RWPE2 (cell line): ENCODE data around the gene ATP9A.
"Not testable (repeated sequence)": the region's sequence is repeated elsewhere in the genome, so short reads cannot be mapped to it uniquely, and the experiment has no call there.

Source experiments
- ATAC-seq: fragments of 200-7000 bp; cut with Tn5 transposase; 3 replicates; pipeline ENCODE4 v1.9.1; 2021; ENCODE audit warnings: low read depth
- DNase-seq: peaks from one replicate; pipeline ENCODE4 v3.0.0-alpha.2; 2020; ENCODE audit warnings: low spot score
- H3K27ac ChIP-seq: fragments of 450-650 bp; 2 replicates; pipeline ENCODE4 v1.5.1; 2017; ENCODE audit warnings: mild to moderate bottlenecking; ENCODE audit not compliant: poor library complexity, severe bottlenecking
- H3K27me3 ChIP-seq: fragments of 250-450 bp; sonication (Bioruptor Pico); 2 replicates; pipeline ENCODE4 v1.5.1; 2021; ENCODE audit warnings: mild to moderate bottlenecking, moderate library complexity; ENCODE audit not compliant: insufficient read depth, poor library complexity, severe bottlenecking
- H3K36me3 ChIP-seq: fragments of 250-450 bp; sonication (Bioruptor Pico); 2 replicates; pipeline ENCODE4 v1.5.1; 2020; ENCODE audit warnings: low read depth, mild to moderate bottlenecking, moderate library complexity
- H3K4me1 ChIP-seq: fragments of 250-450 bp; sonication (Bioruptor Pico); 2 replicates; pipeline ENCODE4 v1.5.1; 2021; ENCODE audit warnings: mild to moderate bottlenecking, moderate library complexity; ENCODE audit not compliant: insufficient read depth, poor library complexity, severe bottlenecking
- H3K4me3 ChIP-seq: fragments of 250-450 bp; sonication (Bioruptor Pico); 2 replicates; pipeline ENCODE4 v1.5.1; 2021; ENCODE audit warnings: mild to moderate bottlenecking, moderate library complexity; ENCODE audit not compliant: severe bottlenecking
- H3K9me3 ChIP-seq: fragments of 250-450 bp; sonication (Bioruptor Pico); 2 replicates; pipeline ENCODE4 v1.5.1; 2021; ENCODE audit warnings: mild to moderate bottlenecking, moderate library complexity; ENCODE audit not compliant: severe bottlenecking
- TF ChIP-seq, protein P1 (sequence below): fragments of 450-650 bp; IDR thresholded peaks from one replicate; pipeline ENCODE4 v1.5.1; 2017; ENCODE audit warnings: mild to moderate bottlenecking, moderate library complexity; ENCODE audit not compliant: poor library complexity, severe bottlenecking

Gene ATP9A

GRCh38 chr20:51772236-51772635 lies 4.0 kb upstream of the ATP9A start:
- H3K4me3 ChIP-seq = no peak overlapping the region
- no peaks in the 10 kb centered on the region for H3K4me1 ChIP-seq
- H3K9me3 ChIP-seq = no peaks in the 10 kb centered on the region
- ATAC-seq (no peak), DNase-seq (no peak)
- H3K36me3 ChIP-seq = no peaks in the 10 kb centered on the region
- TF ChIP-seq, protein P1, sequence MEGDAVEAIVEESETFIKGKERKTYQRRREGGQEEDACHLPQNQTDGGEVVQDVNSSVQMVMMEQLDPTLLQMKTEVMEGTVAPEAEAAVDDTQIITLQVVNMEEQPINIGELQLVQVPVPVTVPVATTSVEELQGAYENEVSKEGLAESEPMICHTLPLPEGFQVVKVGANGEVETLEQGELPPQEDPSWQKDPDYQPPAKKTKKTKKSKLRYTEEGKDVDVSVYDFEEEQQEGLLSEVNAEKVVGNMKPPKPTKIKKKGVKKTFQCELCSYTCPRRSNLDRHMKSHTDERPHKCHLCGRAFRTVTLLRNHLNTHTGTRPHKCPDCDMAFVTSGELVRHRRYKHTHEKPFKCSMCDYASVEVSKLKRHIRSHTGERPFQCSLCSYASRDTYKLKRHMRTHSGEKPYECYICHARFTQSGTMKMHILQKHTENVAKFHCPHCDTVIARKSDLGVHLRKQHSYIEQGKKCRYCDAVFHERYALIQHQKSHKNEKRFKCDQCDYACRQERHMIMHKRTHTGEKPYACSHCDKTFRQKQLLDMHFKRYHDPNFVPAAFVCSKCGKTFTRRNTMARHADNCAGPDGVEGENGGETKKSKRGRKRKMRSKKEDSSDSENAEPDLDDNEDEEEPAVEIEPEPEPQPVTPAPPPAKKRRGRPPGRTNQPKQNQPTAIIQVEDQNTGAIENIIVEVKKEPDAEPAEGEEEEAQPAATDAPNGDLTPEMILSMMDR = no peak
- no peak overlapping the region for H3K27ac ChIP-seq
- no peaks in the 10 kb centered on the region for H3K27me3 ChIP-seq

- H3K36me3 ChIP-seq = no peaks in the 10 kb centered on the region
- DNase-seq = no peak
- H3K27ac ChIP-seq = no peak overlapping the region
- no peak overlapping the region for H3K4me3 ChIP-seq
- no peaks in the 10 kb centered on the region for H3K27me3 ChIP-seq
- no peak for ATAC-seq
- no peaks in the 10 kb centered on the region for H3K9me3 ChIP-seq
- TF ChIP-seq, protein P1 = no peak
- H3K4me1 ChIP-seq = peaks cover 8% of the 10 kb centered on the region
These were observed 1.9 kb upstream of the ATP9A start for GRCh38 chr20:51769976-51770615.

GRCh38 chr20:51768759-51769517 lies 748 bp upstream of the ATP9A start:
- no peaks in the 10 kb centered on the region for H3K36me3 ChIP-seq
- TF ChIP-seq, protein P1 = no peak
- ATAC-seq (no peak), DNase-seq (no peak)
- H3K27me3 ChIP-seq = no peaks in the 10 kb centered on the region
- no peak overlapping the region for H3K4me3 ChIP-seq
- H3K4me1 ChIP-seq = peaks cover 8% of the 10 kb centered on the region
- no peaks in the 10 kb centered on the region for H3K9me3 ChIP-seq
- H3K27ac ChIP-seq = no peak overlapping the region

- Histone ChIP-seq H3K27me3 (no peaks in the 10 kb centered on the region), H3K9me3 (no peaks in the 10 kb centered on the region), H3K4me1 (peaks cover 8% of the 10 kb centered on the region), H3K27ac (peak overlapping the region; percentile 33), H3K4me3 (peak overlapping the region; percentile 48), H3K36me3 (no peaks in the 10 kb centered on the region)
- ATAC-seq = peak; percentile 91
- DNase-seq = peak; percentile 97
- TF ChIP-seq, protein P1 = peak; percentile 58
These were observed 960 bp downstream of the ATP9A start for GRCh38 chr20:51766994-51767866.

DNA sequence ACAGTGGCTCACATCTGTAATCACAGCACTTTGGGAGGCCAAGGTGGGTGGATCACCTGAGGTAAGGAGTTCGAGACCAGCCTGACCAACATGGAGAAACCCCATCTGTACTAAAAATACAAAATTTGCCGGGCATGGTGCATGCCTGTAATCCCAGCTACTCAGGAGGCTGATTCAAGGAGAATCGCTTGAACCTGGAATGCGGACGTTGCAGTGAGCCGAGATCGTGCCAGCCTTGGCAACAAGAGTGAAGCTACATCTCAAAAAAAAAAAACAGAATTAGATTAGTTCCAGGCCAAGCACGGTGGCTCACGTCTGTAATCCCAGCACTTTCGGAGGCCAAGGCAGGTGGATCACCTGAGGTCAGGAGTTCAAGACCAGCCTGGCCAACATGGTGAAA lies 2.8 kb downstream of the ATP9A start:
- H3K9me3 ChIP-seq, DNase-seq, H3K4me3 ChIP-seq, H3K27ac ChIP-seq, H3K27me3 ChIP-seq, H3K36me3 ChIP-seq, ATAC-seq: not testable (repeated sequence)
- peaks cover 14% of the 10 kb centered on the region for H3K4me1 ChIP-seq
